ENCODE measurements around the gene SMC1B.
"Not testable (repeated sequence)": the region's sequence is repeated elsewhere in the genome, so short reads cannot be mapped to it uniquely, and the experiment has no call there.

Gene SMC1B

DNA sequence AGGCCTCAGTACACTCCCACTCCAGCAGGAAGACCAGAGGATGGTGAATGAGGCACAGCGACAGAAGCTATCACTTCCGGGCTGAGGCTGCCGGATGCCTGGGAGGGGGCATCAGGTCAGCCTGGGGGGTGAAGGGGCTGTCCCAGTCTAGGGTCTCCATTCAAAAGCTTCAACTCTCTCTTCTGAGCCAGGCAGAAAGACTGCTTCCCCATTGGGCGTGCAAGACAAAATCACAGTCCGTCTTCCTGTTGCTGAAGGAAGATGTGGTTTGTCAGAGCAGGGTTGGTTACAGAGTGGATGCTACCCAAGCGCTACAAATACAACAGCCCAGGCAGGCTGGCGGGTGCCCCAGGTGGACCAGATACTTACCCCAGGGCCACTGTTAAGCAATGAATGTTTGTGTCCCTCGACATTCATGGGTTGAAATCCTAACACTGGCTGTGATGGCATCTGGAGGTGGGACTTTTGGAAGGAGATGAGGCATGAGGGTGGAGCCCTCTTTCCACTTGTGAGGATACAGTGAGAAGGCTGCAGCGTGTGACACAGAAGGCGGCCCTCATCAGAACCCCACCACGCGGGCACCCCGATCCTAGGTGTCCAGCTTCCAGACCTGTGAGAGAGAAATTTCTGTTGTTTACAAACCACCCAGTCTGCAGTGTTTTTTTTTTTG is 116.6 kb downstream of the SMC1B start:
- DNase-seq (ENCODE audit: low read depth): no peak

- no peak for DNase-seq (ENCODE audit: low read depth)
Measured at GRCh38 chr22:45295492-45295891, 117.9 kb downstream of the SMC1B start.

DNA sequence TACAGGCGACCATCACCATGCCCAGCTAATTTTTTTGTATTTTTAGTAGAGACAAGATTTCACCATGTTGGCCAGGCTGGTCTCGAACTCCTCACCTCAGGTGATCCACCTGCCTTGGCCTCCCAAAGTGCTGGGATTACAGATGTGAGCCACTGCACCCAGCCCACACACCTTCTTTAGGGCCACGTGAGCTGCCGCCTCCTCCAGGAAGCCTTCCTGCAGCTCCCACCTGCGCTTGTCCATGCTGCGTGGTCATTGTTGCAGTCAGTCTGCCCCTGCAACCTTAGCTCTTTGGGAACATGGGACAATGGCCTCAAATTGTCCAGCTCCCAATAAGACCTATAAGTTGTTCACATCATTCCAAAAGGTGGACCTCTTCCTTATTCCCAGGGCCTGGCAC is 118.4 kb downstream of the SMC1B start:
- DNase-seq (ENCODE audit: low read depth): not testable (repeated sequence)
